ENCODE data around the gene PCDH20.

The PCDH20 gene

GRCh38 chr13:61410266-61410665 lies 5.4 kb downstream of the PCDH20 start:
- H3K9ac ChIP-seq (ENCODE audit: low read length) = no peak overlapping the region
- no peaks in the 10 kb centered on the region for H3K27me3 ChIP-seq (ENCODE audit: insufficient read depth, low read length)
- no peaks in the 10 kb centered on the region for H4K20me1 ChIP-seq (ENCODE audit: insufficient read depth, low read length)
- no peak overlapping the region for H3K4me2 ChIP-seq (ENCODE audit: low read length)
- H3K4me1 ChIP-seq (ENCODE audit: insufficient read depth, low read length, severe bottlenecking) = no peaks in the 10 kb centered on the region
- no peaks in the 10 kb centered on the region for H3F3A ChIP-seq (ENCODE audit: insufficient read depth, low read length)
- no peaks in the 10 kb centered on the region for H3K9me3 ChIP-seq (ENCODE audit: low read length)
- H3K4me3 ChIP-seq (ENCODE audit: low read depth, low read length, poor library complexity, severe bottlenecking) = no peak overlapping the region
- TF ChIP-seq EZH2 (IDR thresholded peaks at IDR 0.05; ENCODE audit: borderline replicate concordance, low read length) = no peak
- TF ChIP-seq, protein P1, sequence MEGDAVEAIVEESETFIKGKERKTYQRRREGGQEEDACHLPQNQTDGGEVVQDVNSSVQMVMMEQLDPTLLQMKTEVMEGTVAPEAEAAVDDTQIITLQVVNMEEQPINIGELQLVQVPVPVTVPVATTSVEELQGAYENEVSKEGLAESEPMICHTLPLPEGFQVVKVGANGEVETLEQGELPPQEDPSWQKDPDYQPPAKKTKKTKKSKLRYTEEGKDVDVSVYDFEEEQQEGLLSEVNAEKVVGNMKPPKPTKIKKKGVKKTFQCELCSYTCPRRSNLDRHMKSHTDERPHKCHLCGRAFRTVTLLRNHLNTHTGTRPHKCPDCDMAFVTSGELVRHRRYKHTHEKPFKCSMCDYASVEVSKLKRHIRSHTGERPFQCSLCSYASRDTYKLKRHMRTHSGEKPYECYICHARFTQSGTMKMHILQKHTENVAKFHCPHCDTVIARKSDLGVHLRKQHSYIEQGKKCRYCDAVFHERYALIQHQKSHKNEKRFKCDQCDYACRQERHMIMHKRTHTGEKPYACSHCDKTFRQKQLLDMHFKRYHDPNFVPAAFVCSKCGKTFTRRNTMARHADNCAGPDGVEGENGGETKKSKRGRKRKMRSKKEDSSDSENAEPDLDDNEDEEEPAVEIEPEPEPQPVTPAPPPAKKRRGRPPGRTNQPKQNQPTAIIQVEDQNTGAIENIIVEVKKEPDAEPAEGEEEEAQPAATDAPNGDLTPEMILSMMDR (IDR thresholded peaks at IDR 0.05; ENCODE audit: low read length) = no peak
- H3K27ac ChIP-seq (ENCODE audit: low read depth, low read length, poor library complexity, severe bottlenecking) = no peak overlapping the region
- no peaks in the 10 kb centered on the region for H3K79me2 ChIP-seq (ENCODE audit: insufficient read depth, low read length)
- H3K9me2 ChIP-seq (ENCODE audit: low read depth, low read length) = no peaks in the 10 kb centered on the region
- no peak overlapping the region for H2AFZ ChIP-seq (ENCODE audit: low read length)
- no peaks in the 10 kb centered on the region for H3K36me3 ChIP-seq (ENCODE audit: insufficient read depth, low read length)

- Histone ChIP-seq H3K4me2 (ENCODE audit: low read length) (no peak overlapping the region), H3K4me1 (ENCODE audit: insufficient read depth, low read length, severe bottlenecking) (no peaks in the 10 kb centered on the region), H3F3A (ENCODE audit: insufficient read depth, low read length) (no peaks in the 10 kb centered on the region), H3K9ac (ENCODE audit: low read length) (no peak overlapping the region), H3K79me2 (ENCODE audit: insufficient read depth, low read length) (no peaks in the 10 kb centered on the region), H3K9me2 (ENCODE audit: low read depth, low read length) (no peaks in the 10 kb centered on the region), H3K4me3 (ENCODE audit: low read depth, low read length, poor library complexity, severe bottlenecking) (no peak overlapping the region), H3K9me3 (ENCODE audit: low read length) (no peaks in the 10 kb centered on the region), H4K20me1 (ENCODE audit: insufficient read depth, low read length) (no peaks in the 10 kb centered on the region), H2AFZ (ENCODE audit: low read length) (no peak overlapping the region), H3K27ac (ENCODE audit: low read depth, low read length, poor library complexity, severe bottlenecking) (no peak overlapping the region), H3K27me3 (ENCODE audit: insufficient read depth, low read length) (no peaks in the 10 kb centered on the region), H3K36me3 (ENCODE audit: insufficient read depth, low read length) (no peaks in the 10 kb centered on the region)
- no peak for TF ChIP-seq EZH2 (IDR thresholded peaks at IDR 0.05; ENCODE audit: borderline replicate concordance, low read length)
- TF ChIP-seq, protein P1 (IDR thresholded peaks at IDR 0.05; ENCODE audit: low read length) = no peak
Measured at GRCh38 chr13:61408571-61408970, 7.1 kb downstream of the PCDH20 start.

DNA sequence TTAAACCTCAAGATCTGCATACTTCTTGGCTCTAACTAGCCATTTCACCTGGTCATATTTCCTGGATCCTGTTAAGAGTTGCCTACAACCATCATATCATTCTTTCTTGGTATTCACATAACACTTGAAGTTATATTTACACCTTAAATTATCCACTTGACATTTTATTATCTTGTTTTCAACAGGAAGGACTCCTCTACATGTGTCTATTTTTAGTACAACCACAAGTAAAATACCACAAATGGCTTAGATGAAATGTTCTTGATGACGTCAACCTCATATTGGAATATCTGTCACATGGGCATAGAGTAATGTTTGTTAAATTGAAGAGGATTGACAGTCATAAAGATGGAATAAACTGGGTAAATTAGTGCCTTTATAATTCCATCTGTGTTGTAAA lies 9.4 kb downstream of the PCDH20 start:
- TF ChIP-seq, protein P1 (IDR thresholded peaks at IDR 0.05; ENCODE audit: low read length) = no peak
- TF ChIP-seq EZH2 (IDR thresholded peaks at IDR 0.05; ENCODE audit: borderline replicate concordance, low read length) = no peak
- Histone ChIP-seq H3K9me3 (ENCODE audit: low read length) (no peaks in the 10 kb centered on the region), H3K79me2 (ENCODE audit: insufficient read depth, low read length) (no peaks in the 10 kb centered on the region), H3K4me3 (ENCODE audit: low read depth, low read length, poor library complexity, severe bottlenecking) (no peak overlapping the region), H3K27ac (ENCODE audit: low read depth, low read length, poor library complexity, severe bottlenecking) (no peak overlapping the region), H3K4me1 (ENCODE audit: insufficient read depth, low read length, severe bottlenecking) (no peaks in the 10 kb centered on the region), H3K9me2 (ENCODE audit: low read depth, low read length) (no peaks in the 10 kb centered on the region), H3K27me3 (ENCODE audit: insufficient read depth, low read length) (no peaks in the 10 kb centered on the region), H3K36me3 (ENCODE audit: insufficient read depth, low read length) (no peaks in the 10 kb centered on the region), H3K4me2 (ENCODE audit: low read length) (no peak overlapping the region), H2AFZ (ENCODE audit: low read length) (no peak overlapping the region), H4K20me1 (ENCODE audit: insufficient read depth, low read length) (no peaks in the 10 kb centered on the region), H3F3A (ENCODE audit: insufficient read depth, low read length) (no peaks in the 10 kb centered on the region), H3K9ac (ENCODE audit: low read length) (no peak overlapping the region)

Data from OCI-LY1 (cell line).